ENCODE measurements around the gene CAMK1D.
"Not testable (repeated sequence)": the region's sequence is repeated elsewhere in the genome, so short reads cannot be mapped to it uniquely, and the experiment has no call there.

CAMK1D gene

DNA sequence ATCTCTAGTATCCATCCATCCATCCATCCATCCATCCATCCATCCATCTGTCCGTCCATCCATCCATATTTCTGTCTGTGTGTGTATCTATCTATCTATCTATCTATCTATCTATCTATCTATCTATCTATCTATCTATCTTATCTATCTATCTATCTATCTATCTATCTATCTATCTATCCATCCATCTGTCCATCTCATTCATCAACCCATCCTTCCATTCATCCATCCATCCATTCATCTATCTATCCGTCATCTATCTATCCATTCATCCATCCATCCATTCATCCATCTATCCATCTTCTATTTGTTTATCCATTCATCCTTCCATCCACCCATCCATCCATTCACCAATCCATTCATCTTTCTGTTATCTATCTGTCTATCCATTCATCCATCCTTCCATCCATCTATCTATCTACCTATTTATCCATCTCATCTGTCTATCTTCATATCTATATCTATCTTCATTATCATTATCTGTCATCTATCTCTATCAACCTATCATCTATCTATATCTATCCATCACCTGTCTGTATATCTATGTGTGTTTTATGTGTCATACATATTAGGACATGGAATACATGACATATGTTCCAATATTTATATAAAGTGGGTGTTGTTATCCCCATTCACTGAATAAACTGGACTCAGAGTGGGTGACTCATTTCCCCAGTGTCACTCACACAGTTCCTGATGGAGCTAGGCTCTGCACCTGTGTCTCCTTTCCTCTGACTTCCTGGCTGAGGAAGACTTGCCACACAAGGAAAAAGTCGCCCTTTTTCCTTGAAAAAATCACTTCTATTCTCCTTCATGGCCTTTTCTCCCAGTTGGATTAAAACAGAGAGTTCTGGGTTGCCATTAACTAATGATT is 452.1 kb downstream of the CAMK1D start:
- DNase-seq: no peak

DNA sequence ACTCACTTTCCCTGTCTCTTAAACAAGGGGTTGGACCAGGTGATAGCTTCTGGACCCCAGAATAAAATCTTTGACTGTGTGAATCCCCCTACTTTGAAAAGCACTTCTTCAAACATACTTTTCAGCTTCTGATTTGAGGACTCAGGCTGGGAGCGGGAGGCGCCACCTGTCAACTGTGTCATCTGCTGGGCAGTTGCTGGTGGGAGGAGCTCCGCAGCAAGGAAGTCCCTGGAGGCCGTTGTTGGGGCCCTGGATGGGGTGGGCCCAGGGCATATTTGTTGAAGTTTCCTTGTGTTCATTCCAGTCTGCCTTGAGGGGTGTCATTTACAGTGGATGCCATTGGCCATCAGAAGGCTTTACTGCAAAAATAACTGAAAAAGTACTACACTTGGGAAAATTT is 454.4 kb downstream of the CAMK1D start:
- no peak for DNase-seq

DNA sequence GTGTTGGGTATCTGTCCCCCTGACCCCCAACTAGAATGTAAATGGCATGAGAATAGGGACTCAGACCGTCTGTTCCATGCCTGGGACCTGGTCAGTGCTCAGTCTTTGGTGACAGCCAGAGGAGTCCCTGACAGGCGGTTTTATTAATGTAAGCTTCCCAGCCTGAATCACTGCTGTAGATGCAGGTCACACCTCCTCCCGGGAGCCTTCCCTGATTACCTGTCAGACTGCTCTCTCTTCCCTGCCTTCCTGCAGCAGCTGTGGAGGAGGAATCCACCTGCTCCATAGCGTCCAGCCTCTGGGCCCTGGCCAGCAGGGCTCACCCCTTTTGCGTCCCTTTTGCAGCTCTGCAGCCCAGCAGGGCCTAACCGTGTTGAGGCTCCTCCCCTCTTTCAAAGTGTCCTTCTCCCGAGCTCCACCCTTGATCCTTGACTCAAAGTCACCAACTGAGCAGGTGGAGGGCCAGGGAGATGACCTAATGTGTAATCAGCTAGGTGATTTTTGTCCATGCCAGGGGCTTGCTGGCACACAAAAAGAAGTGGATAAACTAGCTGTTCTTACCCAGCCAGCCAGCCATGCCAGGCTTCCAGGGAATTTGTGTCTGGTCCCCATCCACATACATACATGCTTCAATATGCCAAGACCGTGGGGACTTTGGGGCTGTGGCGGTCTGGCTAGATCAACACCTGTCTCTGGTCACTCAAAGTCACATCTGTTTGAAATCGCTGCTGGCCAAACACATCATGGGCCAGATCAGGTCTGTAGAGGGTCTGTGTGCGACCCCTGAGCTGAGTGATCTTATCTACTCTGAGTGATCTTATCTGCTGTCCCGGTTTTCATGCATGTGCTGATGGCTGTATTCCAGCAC is 457.1 kb downstream of the CAMK1D start:
- DNase-seq: no peak

DNA sequence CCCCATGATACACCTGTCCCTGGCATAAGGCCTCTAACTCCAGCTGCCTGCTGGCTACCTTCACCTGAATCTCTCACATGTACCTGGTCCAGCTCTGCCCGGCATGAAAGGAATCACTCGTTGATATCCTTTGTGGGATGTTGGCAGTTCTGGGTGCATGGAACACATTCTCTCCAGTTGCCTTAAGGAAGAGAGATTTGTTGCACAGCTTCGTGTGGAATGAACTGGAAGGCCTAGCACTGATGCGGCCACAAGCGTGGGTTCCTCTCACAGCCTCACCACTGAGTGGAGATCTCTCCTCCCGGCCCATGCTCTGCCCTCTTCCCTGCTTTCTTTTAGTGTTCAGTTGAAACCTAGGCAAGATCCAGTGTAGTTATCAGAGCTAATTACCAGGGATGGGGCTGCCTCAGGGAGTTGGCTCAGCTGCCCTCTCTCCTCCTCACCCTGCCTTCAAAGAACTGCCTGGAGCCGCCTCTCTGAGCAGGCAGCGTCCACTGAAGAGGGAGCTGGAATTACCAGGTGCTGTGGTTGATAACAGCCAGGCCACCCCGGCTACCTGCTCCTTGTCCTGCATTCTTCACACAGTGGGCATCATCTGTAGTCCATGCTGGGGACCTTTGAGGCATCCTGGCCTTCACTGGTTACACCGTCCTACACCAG is 457.9 kb downstream of the CAMK1D start:
- DNase-seq: no peak

- no peak for DNase-seq
These were observed 458.8 kb downstream of the CAMK1D start for GRCh38 chr10:12808014-12808613.

GRCh38 chr10:12810046-12810445 is 460.7 kb downstream of the CAMK1D start:
- DNase-seq: not testable (repeated sequence)

GRCh38 chr10:12811826-12812225 is 462.5 kb downstream of the CAMK1D start:
- no peak for DNase-seq

GRCh38 chr10:12812571-12812970 is 463.2 kb downstream of the CAMK1D start:
- DNase-seq: no peak

GRCh38 chr10:12814166-12814565 is 464.8 kb downstream of the CAMK1D start:
- DNase-seq: no peak

DNA sequence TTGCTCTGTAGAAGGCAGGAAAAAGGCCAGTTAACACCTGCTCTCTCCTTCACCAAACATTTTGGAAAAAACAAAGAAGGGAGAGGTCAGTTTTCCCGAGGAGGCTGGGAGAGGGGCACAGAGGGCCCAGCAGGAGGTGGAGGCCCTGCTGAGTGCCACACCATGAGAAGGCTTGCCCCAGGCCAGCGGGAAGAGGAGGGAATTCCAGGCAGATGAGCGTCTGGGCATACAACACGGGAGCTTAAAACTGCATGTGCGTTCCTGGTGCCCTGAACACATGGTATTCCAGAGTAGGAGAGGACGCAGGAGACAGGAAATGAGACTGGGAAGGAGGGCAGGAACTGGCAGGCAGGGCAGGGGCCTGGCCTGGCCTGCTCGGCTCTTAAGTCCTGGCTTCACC is 469.7 kb downstream of the CAMK1D start:
- DNase-seq: no peak

DNA sequence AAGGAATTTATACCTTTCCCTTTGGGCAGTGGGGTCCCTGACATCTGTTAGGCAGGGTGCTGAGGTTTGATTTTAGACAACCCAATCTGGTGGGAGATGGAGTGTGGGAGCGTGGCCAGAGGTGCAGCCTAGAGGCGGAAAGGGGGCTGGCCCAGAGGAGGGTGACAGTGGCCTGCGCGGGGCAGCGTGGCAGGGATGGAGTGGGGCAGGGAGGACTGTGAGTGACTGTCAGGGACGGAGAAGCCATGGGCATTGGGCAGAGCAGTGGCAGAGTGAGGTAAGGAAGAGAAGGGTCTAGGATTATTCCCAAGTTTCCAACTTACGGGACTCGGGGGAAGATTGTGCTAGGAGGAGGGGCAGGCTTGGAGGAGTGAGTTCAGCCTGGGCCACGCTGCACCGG is 470.3 kb downstream of the CAMK1D start:
- no peak for DNase-seq

DNA sequence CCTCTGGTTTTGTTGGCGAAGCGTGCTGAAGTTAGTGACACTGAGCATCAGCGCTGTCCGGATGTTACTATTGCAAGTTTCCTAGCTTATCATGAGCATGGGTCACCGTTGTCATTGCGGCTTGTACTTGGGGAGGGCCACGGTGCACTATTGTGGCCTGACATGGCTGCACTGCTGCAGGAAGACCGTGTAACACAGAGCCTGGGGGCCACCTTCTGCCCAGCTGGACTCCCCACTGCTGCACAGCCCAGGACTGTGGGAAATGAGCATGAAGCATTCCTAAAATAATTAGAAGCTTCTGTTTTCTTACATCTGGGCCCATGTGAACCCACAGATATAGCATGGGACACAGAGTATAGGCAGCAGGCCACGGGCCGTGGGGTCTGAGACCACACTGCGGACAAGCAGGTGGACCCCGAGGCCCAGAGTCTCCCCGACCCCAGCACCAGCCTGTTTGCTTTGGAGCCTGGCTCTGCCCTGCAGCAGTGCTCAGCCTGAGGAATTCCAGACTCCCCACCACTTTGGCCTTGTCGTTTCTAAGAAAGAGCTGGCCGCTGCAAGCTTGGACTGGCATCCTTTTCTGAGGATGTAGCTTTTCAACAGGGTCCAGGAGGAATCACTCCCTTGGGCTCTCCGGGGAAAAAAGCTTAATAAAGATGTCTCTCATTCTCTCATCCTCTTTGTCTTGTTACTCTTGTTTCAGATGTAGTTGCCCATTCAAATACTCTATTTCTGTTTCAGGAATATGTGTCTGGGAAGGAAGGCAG is 473.0 kb downstream of the CAMK1D start:
- DNase-seq: no peak

- no peak for DNase-seq
These were observed 473.5 kb downstream of the CAMK1D start for GRCh38 chr10:12822893-12823170.

- DNase-seq: no peak
These were observed 474.0 kb downstream of the CAMK1D start for GRCh38 chr10:12823328-12823727.

GRCh38 chr10:12825260-12825849 is 476.0 kb downstream of the CAMK1D start:
- no peak for DNase-seq

DNA sequence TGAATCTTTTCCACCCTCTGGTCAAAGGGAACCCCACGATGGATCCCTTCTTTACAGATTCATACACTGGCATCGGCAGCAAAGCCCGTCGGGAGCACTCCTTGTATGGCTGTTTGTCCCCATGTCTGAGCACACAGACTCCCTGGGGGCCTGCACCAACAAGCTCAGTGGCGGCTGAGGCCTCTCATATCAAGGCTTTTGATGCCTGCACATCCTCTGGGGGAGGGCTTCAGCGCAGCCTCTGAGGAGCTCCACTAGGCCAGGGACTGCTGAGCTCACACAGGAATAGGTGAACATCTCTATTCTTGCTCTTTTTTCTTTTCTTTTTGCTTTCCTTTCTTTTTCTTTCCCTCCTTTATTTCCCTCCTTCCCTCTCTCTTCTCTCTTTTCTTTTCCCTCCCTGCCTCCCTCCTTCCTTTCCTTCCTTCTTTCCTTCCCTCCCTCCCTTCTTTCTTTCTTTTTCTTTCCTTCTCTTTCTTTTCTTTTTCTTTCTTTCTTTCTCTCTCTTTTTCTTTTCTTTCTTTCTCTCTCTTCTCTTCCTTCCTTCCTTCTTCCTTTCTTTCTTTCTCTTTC is 477.5 kb downstream of the CAMK1D start:
- DNase-seq: no peak

DNA sequence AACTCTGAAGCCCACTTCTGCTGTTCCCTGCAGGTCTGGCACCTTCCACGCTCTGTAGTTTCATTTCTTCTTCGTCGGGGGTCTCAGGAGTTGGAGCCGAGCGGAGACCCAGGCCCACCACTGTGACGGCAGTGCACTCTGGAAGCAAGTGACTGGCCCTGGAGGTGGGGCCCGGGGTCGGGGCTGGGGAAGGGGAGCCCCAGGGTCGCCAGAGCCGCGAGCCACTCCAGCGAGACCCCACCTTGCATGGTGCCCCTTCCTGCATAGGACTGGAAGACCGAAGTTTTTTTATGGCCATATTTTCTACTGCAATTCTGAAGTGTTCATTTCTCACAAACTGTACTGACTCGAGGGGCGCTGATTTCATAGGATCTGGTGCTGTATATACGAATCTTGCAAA is 479.4 kb downstream of the CAMK1D start:
- no peak for DNase-seq

- no peak for DNase-seq
These were observed 480.6 kb downstream of the CAMK1D start for GRCh38 chr10:12829831-12830390.

DNA sequence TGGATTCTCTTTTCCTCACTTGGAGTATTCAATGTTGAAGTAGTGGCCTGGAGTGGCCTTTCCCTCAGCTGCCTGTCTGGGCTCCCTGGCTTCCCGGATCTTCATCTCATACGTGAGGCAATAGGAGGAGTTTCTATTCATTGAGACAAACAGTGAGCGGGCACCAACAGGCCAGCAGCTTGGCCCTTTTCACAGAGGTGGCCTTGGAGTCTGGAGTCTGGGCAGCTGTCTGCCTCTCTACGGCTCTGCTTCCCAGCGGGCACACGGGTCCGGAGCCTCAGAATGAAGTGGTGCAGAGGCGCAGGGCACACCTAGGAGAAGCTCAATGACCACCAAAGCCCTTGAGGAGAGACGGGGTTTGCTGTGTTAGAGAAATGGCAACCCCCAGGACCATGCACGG is 482.7 kb downstream of the CAMK1D start:
- no peak for DNase-seq

DNA sequence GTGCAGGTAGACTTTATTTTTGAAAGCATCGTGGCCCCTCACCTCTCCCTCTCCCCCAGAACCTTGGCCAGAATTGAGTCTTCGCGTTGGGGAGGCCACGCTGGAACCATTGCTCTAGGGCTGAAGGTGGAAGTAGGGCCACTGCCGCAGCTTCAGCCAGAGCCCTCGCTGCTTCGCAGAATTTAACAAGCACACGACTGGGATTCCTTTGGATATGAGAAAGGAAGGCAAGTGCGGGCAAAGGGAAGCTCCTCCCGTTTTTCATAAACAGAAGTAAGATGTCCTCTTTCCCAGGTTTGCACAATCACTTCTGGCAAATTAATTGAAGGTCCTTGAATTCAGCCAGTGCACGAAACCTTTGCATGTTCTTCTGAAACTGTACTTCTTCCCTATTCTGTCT is 484.1 kb downstream of the CAMK1D start:
- DNase-seq: no peak

- no peak for DNase-seq
These were observed 484.8 kb downstream of the CAMK1D start for GRCh38 chr10:12834116-12834665.
